Femur (tissue), 1 donor: ENCODE data around the gene SUMO1.
"Not testable (repeated sequence)": the region's sequence is repeated elsewhere in the genome, so short reads cannot be mapped to it uniquely, and the experiment has no call there.

Source experiments
- DNase-seq: peaks from one replicate; pipeline ENCODE4 v3.0.0-alpha.2; 2017

SUMO1 gene

DNA sequence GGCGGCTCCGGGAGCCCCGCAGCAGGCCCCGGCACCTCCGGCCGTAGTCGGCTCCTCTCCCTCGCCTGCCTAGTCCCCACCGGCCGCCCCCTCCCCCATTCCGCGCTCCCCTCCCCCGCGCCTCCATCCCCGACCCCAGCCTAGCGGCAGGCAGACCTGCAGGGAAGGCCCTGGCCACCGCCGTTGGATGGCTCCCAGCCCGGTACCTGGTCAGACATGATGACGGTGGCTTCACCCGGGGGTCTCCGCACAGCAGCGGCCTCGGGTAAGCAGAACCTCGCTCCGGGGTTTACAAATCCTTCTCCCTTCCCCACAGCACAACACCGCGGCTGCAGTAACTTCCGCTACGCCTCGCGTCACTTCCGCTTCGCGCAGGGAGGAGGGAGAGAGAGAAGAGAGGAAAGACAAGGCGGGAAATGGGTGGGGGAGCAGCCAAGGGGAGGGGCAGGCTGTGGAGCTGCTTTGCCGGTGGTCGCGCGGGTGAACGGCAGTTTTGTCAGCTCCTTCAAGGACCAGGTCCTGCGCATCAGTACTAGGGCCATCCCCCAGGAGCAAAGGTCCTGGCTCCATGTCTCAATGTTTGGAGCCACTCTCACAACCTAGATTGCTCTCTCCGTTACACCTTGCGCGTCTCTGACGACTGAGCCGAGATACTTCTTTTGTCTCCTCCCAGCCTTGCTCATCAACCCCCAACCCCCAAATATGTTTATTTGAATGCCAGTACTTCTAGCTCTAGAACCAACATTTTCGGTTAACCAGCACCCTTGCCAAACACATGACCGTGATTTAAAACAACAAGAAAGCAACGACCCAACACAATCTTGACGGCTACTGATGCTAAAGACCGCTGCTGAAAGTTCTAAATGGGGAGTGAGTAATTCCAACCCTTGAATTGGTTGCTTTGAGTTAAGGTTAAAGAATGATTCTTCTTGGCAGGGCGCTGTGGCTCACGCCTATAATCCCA is at the start of gene SUMO1:
Gene SUMO1, minus strand, starts transcription at position 364 of the 964 bp plus-strand sequence. Its CDS starts 146 bp downstream, at position 218.
- peak; percentile 97 for DNase-seq

DNA sequence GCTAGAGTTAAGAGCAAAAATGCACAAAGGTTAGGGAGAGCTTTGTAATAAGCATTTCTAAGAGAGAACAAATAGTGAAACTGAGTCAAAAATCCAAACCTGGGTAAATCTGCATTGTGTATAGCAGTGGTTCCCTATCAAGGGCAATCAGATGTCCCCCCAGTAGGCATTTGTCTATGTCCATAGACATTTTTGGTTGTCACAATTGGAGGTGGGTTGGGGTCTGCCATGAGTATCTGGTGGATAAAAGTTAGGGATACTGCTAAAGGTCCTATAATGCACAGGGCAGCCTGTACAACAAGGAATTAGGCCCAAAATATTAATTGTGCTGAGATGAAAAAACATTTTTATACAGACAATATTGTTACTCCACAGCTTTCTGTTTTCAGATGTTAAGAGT is 48.2 kb upstream of the SUMO1 start:
- no peak for DNase-seq

GRCh38 chr2:202278944-202279343 is 40.5 kb upstream of the SUMO1 start:
- DNase-seq: no peak

DNA sequence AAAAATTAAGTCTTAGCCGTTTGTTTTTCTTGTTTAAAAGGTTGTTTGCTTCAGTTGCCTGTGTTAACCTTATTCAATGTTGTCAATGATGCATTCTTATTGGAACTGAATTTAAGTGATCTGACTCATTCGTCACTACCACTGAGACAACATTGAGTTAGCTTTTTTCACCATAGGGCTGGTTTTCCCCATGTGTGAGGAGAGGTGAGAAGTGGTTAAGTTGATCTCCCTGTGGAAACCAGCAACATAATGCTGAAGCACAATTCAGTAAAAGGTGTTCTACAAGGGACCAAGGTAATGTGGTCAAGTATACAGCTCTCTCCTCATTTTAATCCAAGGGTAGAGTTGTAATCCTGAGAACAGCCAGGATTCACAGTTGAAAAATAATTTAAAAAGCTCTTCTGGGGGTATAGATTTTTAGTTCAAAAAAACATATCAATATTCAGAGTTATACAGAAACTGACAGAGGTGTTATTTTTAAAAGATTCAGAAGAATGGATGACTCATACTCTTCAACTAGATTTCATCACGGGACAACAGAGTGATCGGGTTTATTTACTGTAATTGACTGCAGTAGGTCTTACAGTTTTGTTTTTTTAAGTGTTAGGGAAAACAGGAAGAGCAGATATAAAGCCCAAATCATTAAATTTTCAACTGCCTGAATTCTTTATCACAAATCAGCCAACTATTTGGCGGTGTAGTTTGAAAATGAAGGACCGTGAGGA is 39.8 kb upstream of the SUMO1 start:
- DNase-seq: no peak

- not testable (repeated sequence) for DNase-seq
These were observed 37.8 kb upstream of the SUMO1 start for GRCh38 chr2:202276078-202276720.

- no peak for DNase-seq
These were observed 32.1 kb upstream of the SUMO1 start for GRCh38 chr2:202270487-202270886.

- no peak for DNase-seq
These were observed 31.2 kb upstream of the SUMO1 start for GRCh38 chr2:202269585-202269984.

DNA sequence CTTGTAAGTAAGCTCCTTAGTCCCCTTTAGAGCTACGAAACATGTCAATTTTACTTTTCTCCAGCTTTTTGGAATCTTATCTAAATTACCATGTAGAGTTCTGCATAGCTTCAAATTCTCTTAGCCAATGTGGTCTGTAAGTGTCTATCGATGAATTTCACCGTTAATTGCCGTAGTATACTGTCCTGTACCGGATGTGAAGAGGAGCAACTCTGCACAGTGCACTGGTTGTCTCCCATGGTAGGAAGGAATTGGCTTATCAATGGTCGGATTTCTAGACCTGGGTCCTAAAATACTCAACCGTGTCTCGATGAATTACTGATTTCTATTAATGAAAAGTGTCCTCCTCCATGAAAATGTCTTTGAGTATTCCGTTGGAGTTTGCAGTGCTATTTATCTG is 29.1 kb upstream of the SUMO1 start:
- no peak for DNase-seq

GRCh38 chr2:202265467-202266277 is 27.3 kb upstream of the SUMO1 start, which contains the start of gene NOP58:
Gene NOP58 (plus strand): TSS chr2:202265763. CDS start chr2:202265942, 179 bp downstream.
- peak; percentile 97 for DNase-seq

DNA sequence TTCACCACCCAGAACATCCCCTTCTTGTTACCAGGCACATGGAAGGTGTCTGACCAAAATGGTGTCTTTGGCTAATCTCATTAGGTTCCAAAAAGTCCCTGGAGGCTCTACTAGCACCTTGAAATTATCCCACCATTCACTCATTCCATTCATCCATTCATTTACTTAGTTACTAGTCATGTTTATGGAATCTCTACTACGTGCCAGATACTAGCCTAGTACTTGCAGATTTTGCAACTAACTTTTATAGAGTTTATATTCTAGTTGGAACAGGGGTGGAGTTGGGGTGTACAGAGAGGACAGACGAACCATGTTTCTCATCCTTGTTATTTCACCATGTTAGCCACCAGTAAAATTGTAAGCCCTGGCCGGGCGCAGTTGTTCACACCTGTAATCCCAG is 23.1 kb upstream of the SUMO1 start:
- no peak for DNase-seq

GRCh38 chr2:202251494-202251893 is 13.1 kb upstream of the SUMO1 start:
- no peak for DNase-seq

- no peak for DNase-seq
These were observed 11.3 kb upstream of the SUMO1 start for GRCh38 chr2:202249521-202250253.

DNA sequence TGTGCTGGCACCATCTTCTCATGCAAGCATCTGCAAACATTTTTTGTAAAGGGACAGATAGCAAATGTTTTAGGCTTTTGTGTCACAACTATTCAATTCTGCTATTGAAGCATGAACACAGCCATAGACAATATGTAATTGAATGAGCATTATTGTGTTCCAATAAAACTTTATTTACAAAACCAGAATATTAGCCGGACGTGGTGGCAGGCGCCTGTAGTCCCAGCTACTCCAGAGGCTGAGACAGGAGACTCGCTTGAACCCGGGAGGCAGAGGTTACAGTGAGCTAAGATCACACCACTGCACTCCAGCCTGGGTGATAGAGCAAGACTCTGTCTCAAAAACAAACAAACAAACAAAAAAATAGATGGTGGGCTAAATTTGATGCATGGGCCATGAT is 9.3 kb upstream of the SUMO1 start:
- DNase-seq: not testable (repeated sequence)

GRCh38 chr2:202237787-202238233 is 587 bp downstream of the SUMO1 start:
- DNase-seq: peak; percentile 51

DNA sequence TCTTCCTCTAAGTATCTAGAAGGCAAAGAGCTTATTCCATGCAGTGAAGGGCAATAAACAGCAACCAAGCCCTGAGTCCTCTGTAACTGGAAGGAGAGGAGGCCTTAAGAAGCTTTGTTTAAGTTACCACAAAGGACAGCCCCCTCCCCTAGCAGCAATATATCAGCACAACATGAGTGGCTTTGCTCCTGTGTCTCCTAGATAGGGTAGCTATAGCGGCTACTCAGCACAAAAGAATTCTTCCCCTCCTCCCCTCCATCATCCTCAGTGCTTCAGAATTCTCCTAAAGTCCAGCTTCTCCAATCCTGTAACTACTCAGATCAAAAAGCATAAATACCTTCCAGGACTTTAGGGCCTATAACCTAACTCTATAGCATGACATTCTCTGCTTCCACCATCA is 16.5 kb downstream of the SUMO1 start:
- no peak for DNase-seq

GRCh38 chr2:202215179-202215578 is 23.2 kb downstream of the SUMO1 start:
- DNase-seq: no peak

GRCh38 chr2:202208526-202208925 is 29.9 kb downstream of the SUMO1 start:
- DNase-seq: no peak

GRCh38 chr2:202204855-202205254 is 33.5 kb downstream of the SUMO1 start:
- no peak for DNase-seq

DNA sequence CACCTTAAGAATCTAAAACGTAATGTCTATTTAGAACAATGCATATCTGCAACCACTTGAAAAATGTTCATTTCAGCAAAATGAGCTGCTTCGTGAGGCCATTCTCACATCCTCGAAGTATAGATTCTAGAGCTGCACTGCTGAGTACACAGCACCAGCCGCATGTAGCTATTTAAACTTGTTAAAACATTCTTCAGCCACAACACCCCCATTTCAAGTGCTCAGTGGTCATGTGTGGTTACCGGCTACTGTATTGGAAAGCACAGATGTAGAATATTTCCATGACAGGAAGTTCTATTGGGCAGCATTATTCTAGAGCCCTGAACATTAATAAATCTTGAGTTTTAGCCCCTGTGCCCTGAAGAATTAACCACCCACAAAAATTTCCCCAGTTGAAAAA is 35.0 kb downstream of the SUMO1 start:
- DNase-seq: no peak

- no peak for DNase-seq
These were observed 36.9 kb downstream of the SUMO1 start for GRCh38 chr2:202201220-202202160.
